Sigmoid colon (tissue), 4 donors: ENCODE data around the gene ECD.

Source experiments
- CTCF ChIP-seq, 4 experiments: fragments of 450-650 bp in 3 of 4; fragments of 200-600 bp in 1 of 4; IDR thresholded peaks; one replicate each; pipeline ENCODE4 v1.5.1; 2016 to 2019; ENCODE audit warnings: antibody characterized with exemption in 4 of 4, mild to moderate bottlenecking in 3 of 4, moderate library complexity in 2 of 4
- EP300 ChIP-seq, 4 donors: sonication (generic); formaldehyde crosslinking; IDR thresholded peaks; one replicate each; pipeline ENCODE4 v1.6.1; 2017; ENCODE audit warnings: antibody characterized with exemption in 4 of 4
- POLR2A ChIP-seq, 2 donors: fragments of 450-650 bp; IDR thresholded peaks; one replicate each; pipeline ENCODE4 v1.6.1; 2016; ENCODE audit warnings: antibody characterized with exemption in 2 of 2, mild to moderate bottlenecking in 2 of 2, moderate library complexity in 2 of 2
- POLR2AphosphoS5 ChIP-seq, 4 donors: sonication (generic); formaldehyde crosslinking; IDR thresholded peaks; one replicate each; pipeline ENCODE4 v1.6.1; 2017; ENCODE audit warnings: antibody characterized with exemption in 4 of 4

DNA sequence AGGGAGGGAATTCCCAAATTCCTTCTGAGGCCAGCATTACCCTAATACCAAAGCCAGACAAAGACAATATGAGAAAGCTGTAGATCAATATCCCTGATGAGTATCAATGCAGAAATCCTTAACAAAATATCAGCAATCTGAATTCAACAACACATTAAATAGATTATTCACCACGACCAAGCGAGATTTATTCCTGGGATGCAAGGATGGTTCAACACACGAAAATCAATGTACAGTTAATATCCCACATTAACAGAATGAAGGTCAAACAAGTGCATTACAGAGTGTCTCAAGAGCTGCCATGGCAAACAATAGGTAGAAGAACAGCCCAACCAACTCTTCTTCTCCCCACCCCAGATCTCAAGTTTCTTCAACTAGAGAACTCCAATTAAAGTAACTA is 6.1 kb downstream of the ECD start:
- TF ChIP-seq POLR2A (IDR thresholded peaks at IDR 0.05): no peak
- TF ChIP-seq CTCF (IDR thresholded peaks at IDR 0.05): no peak
- TF ChIP-seq EP300 (IDR thresholded peaks at IDR 0.05): no peak
- no peak for TF ChIP-seq POLR2AphosphoS5 (IDR thresholded peaks at IDR 0.05)
